ENCODE measurements around the gene RDM1. TPM values are rescaled to one million over a fixed set of nuclear protein-coding genes. Genes with fewer than 3 reads are reported as not detected.

Gene RDM1
- polyA plus RNA-seq, 1 of the 3 experiments (the other 2 are of a cell fraction): 1.8 TPM

GRCh38 chr17:35876534-35876933 lies 54.0 kb downstream of the RDM1 start:
- Histone ChIP-seq H3K4me3 (ENCODE audit: low read depth in 2 of 2, low read length in 1 of 2) (no peak overlapping the region), H3K36me3 (replicated peaks in 1 of 2; ENCODE audit: control insufficient read depth in 1 of 2, insufficient read depth in 2 of 2, low read length in 1 of 2) (no peaks in the 10 kb centered on the region), H3K27ac (ENCODE audit: low read depth in 2 of 2, low read length in 1 of 2) (no peak overlapping the region), H3F3A (replicated peaks; ENCODE audit: insufficient read depth) (no peaks in the 10 kb centered on the region), H3K4me1 (ENCODE audit: control insufficient read depth in 1 of 2, insufficient read depth in 2 of 2, low read depth in 1 of 2, low read length in 1 of 2) (no peaks in the 10 kb centered on the region), H3K9me3 (no peaks in the 10 kb centered on the region), H3K4me2 (no peak overlapping the region), H3K9ac (no peak overlapping the region), H2AFZ (ENCODE audit: low read depth) (no peak overlapping the region), H3K79me2 (ENCODE audit: insufficient read depth) (no peaks in the 10 kb centered on the region), H4K20me1 (ENCODE audit: insufficient read depth) (no peaks in the 10 kb centered on the region), H3K9me2 (no peaks in the 10 kb centered on the region), H3K27me3 (ENCODE audit: insufficient read depth) (no peaks in the 10 kb centered on the region)
- 86% methylated on average over 3 of the region's 3 CpGs for WGBS (ENCODE audit: low lambda C conversion rate)
- DNase-seq: no peak
- ChIA-PET POLR2A (no interaction called here), CTCF (interaction anchor here (1.3 kb wide), 1 partner anchor 27 kb away, joined by 7 read pairs; no protein-coding TSS in a partner anchor)
- TF ChIP-seq CTCF (IDR thresholded peaks at IDR 0.05) (no peak), SMC3 (IDR thresholded peaks at IDR 0.05; ENCODE audit: low read depth, low read length) (no peak), POLR2AphosphoS5 (IDR thresholded peaks at IDR 0.05; ENCODE audit: low read depth, low read length) (no peak), NRF1 (IDR thresholded peaks at IDR 0.05; ENCODE audit: low read depth, low read length) (no peak), ZBTB33 (IDR thresholded peaks at IDR 0.05; ENCODE audit: borderline replicate concordance, low read depth) (no peak), EP300 (IDR thresholded peaks at IDR 0.05; ENCODE audit: borderline replicate concordance in 1 of 2, low read depth in 1 of 2, low read length in 1 of 2) (no peak), TAF1 (IDR thresholded peaks at IDR 0.05; ENCODE audit: borderline replicate concordance, low read depth, low read length) (no peak), EZH2phosphoT487 (IDR thresholded peaks at IDR 0.05; ENCODE audit: borderline replicate concordance, low read depth) (no peak), MEF2A (IDR thresholded peaks at IDR 0.05; ENCODE audit: borderline replicate concordance, low read depth) (no peak)

- Histone ChIP-seq H3K27me3 (ENCODE audit: insufficient read depth) (no peaks in the 10 kb centered on the region), H3K9me3 (no peaks in the 10 kb centered on the region), H4K20me1 (ENCODE audit: insufficient read depth) (no peaks in the 10 kb centered on the region), H3K36me3 (replicated peaks in 1 of 2; ENCODE audit: control insufficient read depth in 1 of 2, insufficient read depth in 2 of 2, low read length in 1 of 2) (no peaks in the 10 kb centered on the region), H3K79me2 (ENCODE audit: insufficient read depth) (no peaks in the 10 kb centered on the region), H3K9ac (no peak overlapping the region), H3K4me2 (no peak overlapping the region), H3K9me2 (no peaks in the 10 kb centered on the region), H3K4me1 (ENCODE audit: control insufficient read depth in 1 of 2, insufficient read depth in 2 of 2, low read depth in 1 of 2, low read length in 1 of 2) (no peaks in the 10 kb centered on the region), H3K4me3 (ENCODE audit: low read depth in 2 of 2, low read length in 1 of 2) (no peak overlapping the region), H3F3A (replicated peaks; ENCODE audit: insufficient read depth) (no peaks in the 10 kb centered on the region), H2AFZ (ENCODE audit: low read depth) (no peak overlapping the region), H3K27ac (ENCODE audit: low read depth in 2 of 2, low read length in 1 of 2) (no peak overlapping the region)
- no peak for DNase-seq
- TF ChIP-seq NRF1 (IDR thresholded peaks at IDR 0.05; ENCODE audit: low read depth, low read length) (no peak), RXRA (IDR thresholded peaks at IDR 0.05; ENCODE audit: borderline replicate concordance, low read depth) (no peak), POLR2AphosphoS5 (IDR thresholded peaks at IDR 0.05; ENCODE audit: low read depth, low read length) (no peak), USF2 (IDR thresholded peaks at IDR 0.05; ENCODE audit: borderline replicate concordance, low read depth, low read length) (no peak), CHD2 (IDR thresholded peaks at IDR 0.05; ENCODE audit: low read length, partially characterized antibody) (no peak), TCF12 (IDR thresholded peaks at IDR 0.05) (no peak), RFX5 (IDR thresholded peaks at IDR 0.05; ENCODE audit: low read length) (no peak), MXI1 (IDR thresholded peaks at IDR 0.05; ENCODE audit: low read depth, low read length) (no peak), USF1 (IDR thresholded peaks at IDR 0.05; ENCODE audit: borderline replicate concordance, low read depth) (no peak), GABPA (IDR thresholded peaks at IDR 0.05; ENCODE audit: low read depth) (no peak), MEF2A (IDR thresholded peaks at IDR 0.05; ENCODE audit: borderline replicate concordance, low read depth) (no peak), SMC3 (IDR thresholded peaks at IDR 0.05; ENCODE audit: low read depth, low read length) (no peak), SIN3A (IDR thresholded peaks at IDR 0.05; ENCODE audit: borderline replicate concordance, low read depth, low read length) (no peak), PBX3 (IDR thresholded peaks at IDR 0.05) (no peak), TAF1 (IDR thresholded peaks at IDR 0.05; ENCODE audit: borderline replicate concordance, low read depth, low read length) (no peak)
- ChIA-PET CTCF (interaction anchor here (1.3 kb wide), 1 partner anchor 26 kb away, joined by 7 read pairs; no protein-coding TSS in a partner anchor), POLR2A (no interaction called here)
- 81% methylated on average over 3 of the region's 3 CpGs for WGBS (ENCODE audit: low lambda C conversion rate)
These were observed 54.8 kb downstream of the RDM1 start for GRCh38 chr17:35875800-35876139.
